ENCODE results near the gene ZBTB34. TPM values are rescaled to one million over a fixed set of nuclear protein-coding genes. Genes with fewer than 3 reads are reported as not detected.

The ZBTB34 gene
- total RNA-seq, 1 donor = 7.6 TPM

- Histone ChIP-seq H3K36me3 (ENCODE audit: insufficient read depth, low read length) (peaks cover 11% of the 10 kb centered on the region), H4K20me1 (ENCODE audit: insufficient read depth, low read length) (peaks cover 27% of the 10 kb centered on the region), H3K79me2 (ENCODE audit: insufficient read depth, low read length) (peaks cover 74% of the 10 kb centered on the region), H3K27me3 (ENCODE audit: insufficient read depth, low read length) (no peaks in the 10 kb centered on the region), H2AFZ (ENCODE audit: low read length) (no peak overlapping the region), H3K27ac (ENCODE audit: low read depth, low read length) (no peak overlapping the region), H3K4me1 (ENCODE audit: insufficient read depth, low read length) (no peaks in the 10 kb centered on the region), H3K9me3 (ENCODE audit: low read depth, low read length) (no peaks in the 10 kb centered on the region), H3K4me3 (ENCODE audit: insufficient read depth, low read length) (no peak overlapping the region), H3K4me2 (ENCODE audit: insufficient read depth, low read length) (no peak overlapping the region)
- no peak for TF ChIP-seq CTCF (IDR thresholded peaks at IDR 0.05; ENCODE audit: extremely low read depth, low read depth, low read length)
- DNase-seq (ENCODE audit: insufficient read length, low spot score, missing footprints) = no peak
Measured at GRCh38 chr9:126827227-126827626, 33.2 kb upstream of the ZBTB34 start.

GRCh38 chr9:126829035-126829434 lies 31.4 kb upstream of the ZBTB34 start:
- peaks cover 29% of the 10 kb centered on the region for H3K36me3 ChIP-seq (ENCODE audit: insufficient read depth, low read length)
- peaks cover 31% of the 10 kb centered on the region for H4K20me1 ChIP-seq (ENCODE audit: insufficient read depth, low read length)
- H3K79me2 ChIP-seq (ENCODE audit: insufficient read depth, low read length) = peaks cover 79% of the 10 kb centered on the region

GRCh38 chr9:126830827-126831226 lies 29.6 kb upstream of the ZBTB34 start:
- Histone ChIP-seq H3K9me3 (ENCODE audit: low read depth, low read length) (no peaks in the 10 kb centered on the region), H3K4me3 (ENCODE audit: insufficient read depth, low read length) (no peak overlapping the region), H2AFZ (ENCODE audit: low read length) (no peak overlapping the region), H3K4me1 (ENCODE audit: insufficient read depth, low read length) (no peaks in the 10 kb centered on the region), H3K36me3 (ENCODE audit: insufficient read depth, low read length) (peaks cover 42% of the 10 kb centered on the region), H3K79me2 (ENCODE audit: insufficient read depth, low read length) (peaks cover 77% of the 10 kb centered on the region), H3K27ac (ENCODE audit: low read depth, low read length) (no peak overlapping the region), H3K27me3 (ENCODE audit: insufficient read depth, low read length) (no peaks in the 10 kb centered on the region), H4K20me1 (ENCODE audit: insufficient read depth, low read length) (peaks cover 44% of the 10 kb centered on the region), H3K4me2 (ENCODE audit: insufficient read depth, low read length) (no peak overlapping the region)
- no peak for DNase-seq (ENCODE audit: insufficient read length, low spot score, missing footprints)
- no peak for TF ChIP-seq CTCF (IDR thresholded peaks at IDR 0.05; ENCODE audit: extremely low read depth, low read depth, low read length)

More at GRCh38 chr9:126829035-126829434, 31.4 kb upstream of the ZBTB34 start:
- H3K27ac ChIP-seq (ENCODE audit: low read depth, low read length) = no peak overlapping the region
- no peak for TF ChIP-seq CTCF (IDR thresholded peaks at IDR 0.05; ENCODE audit: extremely low read depth, low read depth, low read length)
- no peaks in the 10 kb centered on the region for H3K27me3 ChIP-seq (ENCODE audit: insufficient read depth, low read length)
- H3K4me1 ChIP-seq (ENCODE audit: insufficient read depth, low read length) = no peaks in the 10 kb centered on the region
- H3K4me3 ChIP-seq (ENCODE audit: insufficient read depth, low read length) = no peak overlapping the region
- no peaks in the 10 kb centered on the region for H3K9me3 ChIP-seq (ENCODE audit: low read depth, low read length)
- H2AFZ ChIP-seq (ENCODE audit: low read length) = no peak overlapping the region
- no peak overlapping the region for H3K4me2 ChIP-seq (ENCODE audit: insufficient read depth, low read length)
- no peak for DNase-seq (ENCODE audit: insufficient read length, low spot score, missing footprints)

GRCh38 chr9:126832440-126832839 lies 28.0 kb upstream of the ZBTB34 start:
- Histone ChIP-seq H4K20me1 (ENCODE audit: insufficient read depth, low read length) (peaks cover 54% of the 10 kb centered on the region), H3K79me2 (ENCODE audit: insufficient read depth, low read length) (peaks cover 81% of the 10 kb centered on the region), H3K9me3 (ENCODE audit: low read depth, low read length) (no peaks in the 10 kb centered on the region), H2AFZ (ENCODE audit: low read length) (no peak overlapping the region), H3K27ac (ENCODE audit: low read depth, low read length) (no peak overlapping the region), H3K36me3 (ENCODE audit: insufficient read depth, low read length) (peaks cover 39% of the 10 kb centered on the region), H3K4me2 (ENCODE audit: insufficient read depth, low read length) (no peak overlapping the region), H3K4me1 (ENCODE audit: insufficient read depth, low read length) (no peaks in the 10 kb centered on the region), H3K4me3 (ENCODE audit: insufficient read depth, low read length) (no peak overlapping the region), H3K27me3 (ENCODE audit: insufficient read depth, low read length) (no peaks in the 10 kb centered on the region)
- no peak for TF ChIP-seq CTCF (IDR thresholded peaks at IDR 0.05; ENCODE audit: extremely low read depth, low read depth, low read length)
- no peak for DNase-seq (ENCODE audit: insufficient read length, low spot score, missing footprints)
